HepG2 (cell line): ENCODE measurements around the gene NAA15. TPM values are rescaled to one million over a fixed set of nuclear protein-coding genes. Genes with fewer than 3 reads are reported as not detected.
A peak's percentile ranks its signal among the peaks of the same experiment; 100 is the strongest.

Experiments used
- BATF2 ChIP-seq: sonication (generic); formaldehyde crosslinking; IDR thresholded peaks from 2 replicates; pipeline ENCODE4 v1.8.0; 2022; ENCODE audit warnings: mild to moderate bottlenecking, missing genetic modification reagents, moderate library complexity
- BORCS8-MEF2B ChIP-seq: sonication (generic); formaldehyde crosslinking; IDR thresholded peaks from 2 replicates; pipeline ENCODE4 v1.8.0; 2022; ENCODE audit warnings: mild to moderate bottlenecking, missing genetic modification reagents
- ELF3 ChIP-seq: IDR thresholded peaks from 2 replicates; pipeline ENCODE4 v1.6.1; 2016; ENCODE audit warnings: missing genetic modification reagents, missing compliant biosample characterization
- KDM5B ChIP-seq: sonication (generic); formaldehyde crosslinking; IDR thresholded peaks from 2 replicates; pipeline ENCODE4 v1.4.0; 2020; ENCODE audit warnings: missing genetic modification reagents, mild to moderate bottlenecking, borderline replicate concordance
- SNAPC2 ChIP-seq: sonication (generic); formaldehyde crosslinking; IDR thresholded peaks from 2 replicates; pipeline ENCODE4 v1.8.1; 2022; ENCODE audit warnings: mild to moderate bottlenecking, missing genetic modification reagents
- SP4 ChIP-seq: sonication (generic); formaldehyde crosslinking; IDR thresholded peaks from 2 replicates; pipeline ENCODE4 v1.8.1; 2023; ENCODE audit warnings: mild to moderate bottlenecking, missing genetic modification reagents
- TEAD2 ChIP-seq: sonication (generic); formaldehyde crosslinking; IDR thresholded peaks from 2 replicates; pipeline ENCODE4 v1.9.0; 2021; ENCODE audit warnings: missing genetic modification reagents
- ZNF572 ChIP-seq: sonication (generic); formaldehyde crosslinking; IDR thresholded peaks from 2 replicates; pipeline ENCODE4 v1.5.1; 2020; ENCODE audit warnings: mild to moderate bottlenecking, missing genetic modification reagents
- ZNF781 ChIP-seq: sonication (generic); formaldehyde crosslinking; IDR thresholded peaks from 2 replicates; pipeline ENCODE4 v1.5.1; 2020; ENCODE audit warnings: borderline replicate concordance, mild to moderate bottlenecking, missing genetic modification reagents; ENCODE audit errors: not compliant biosample characterization
- ZNF788 ChIP-seq: sonication (generic); formaldehyde crosslinking; IDR thresholded peaks from 2 replicates; pipeline ENCODE4 v1.5.0; 2020; ENCODE audit warnings: mild to moderate bottlenecking, missing genetic modification reagents, borderline replicate concordance
- ZNF839 ChIP-seq: sonication (generic); formaldehyde crosslinking; IDR thresholded peaks from 2 replicates; pipeline ENCODE4 v1.4.0; 2020; ENCODE audit warnings: missing genetic modification reagents, mild to moderate bottlenecking, borderline replicate concordance
- ZNF883 ChIP-seq: sonication (generic); formaldehyde crosslinking; IDR thresholded peaks from 2 replicates; pipeline ENCODE4 v1.5.1; 2020; ENCODE audit warnings: mild to moderate bottlenecking, missing genetic modification reagents; ENCODE audit errors: not compliant biosample characterization
- polyA plus RNA-seq, 8 experiments: library from polyadenylated mRNA; depleted of rRNA in 3 of 8; stranded (reverse) in 7 of 8; unstranded in 1 of 8; fragments of >200 nt; fragmentation: Illumina TruSeq in 4 of 8; extraction: Trizol in 4 of 8; gene quantifications; 2 replicates each; pipeline versions ENCODE4 v1.2.1 to v1.2.3, GENCODE V29; 2011 to 2016; ENCODE audit warnings: low read depth in 4 of 8, missing spikeins in 1 of 8, mixed read lengths in 1 of 8; ENCODE audit not compliant: insufficient read depth in 1 of 8
- total RNA-seq, 5 experiments: library from RNA; depleted of rRNA; stranded (reverse); fragments of >200 nt; fragmentation: Illumina TruSeq; extraction: Trizol; gene quantifications; 2 replicates each; pipeline ENCODE4 v1.2.3, GENCODE V29; 2016; ENCODE audit warnings: low read depth in 1 of 5
- TF ChIP-seq, protein P1 (sequence below): sonication (generic); formaldehyde crosslinking; IDR thresholded peaks from 2 replicates; pipeline ENCODE4; 2020; ENCODE audit warnings: missing genetic modification reagents, mild to moderate bottlenecking, borderline replicate concordance
- TF ChIP-seq, protein P2 (sequence below): sonication (generic); formaldehyde crosslinking; IDR thresholded peaks from 2 replicates; pipeline ENCODE4 v1.4.0; 2020; ENCODE audit warnings: mild to moderate bottlenecking, missing genetic modification reagents
- TF ChIP-seq, protein P3 (sequence below): sonication (generic); formaldehyde crosslinking; IDR thresholded peaks from 2 replicates; pipeline ENCODE4 v1.8.1; 2023; ENCODE audit warnings: mild to moderate bottlenecking, missing genetic modification reagents

NAA15 gene
- total and polyA plus RNA-seq, 2 of the 13 experiments (the other 11 are each of a cell fraction or from before 2014, with no cell fraction given) = 6.2 to 50.2 TPM

GRCh38 chr4:139454111-139455045 is 153.1 kb downstream of the NAA15 start, which contains the start of gene RAB33B (continued):
- TF ChIP-seq, protein P1, sequence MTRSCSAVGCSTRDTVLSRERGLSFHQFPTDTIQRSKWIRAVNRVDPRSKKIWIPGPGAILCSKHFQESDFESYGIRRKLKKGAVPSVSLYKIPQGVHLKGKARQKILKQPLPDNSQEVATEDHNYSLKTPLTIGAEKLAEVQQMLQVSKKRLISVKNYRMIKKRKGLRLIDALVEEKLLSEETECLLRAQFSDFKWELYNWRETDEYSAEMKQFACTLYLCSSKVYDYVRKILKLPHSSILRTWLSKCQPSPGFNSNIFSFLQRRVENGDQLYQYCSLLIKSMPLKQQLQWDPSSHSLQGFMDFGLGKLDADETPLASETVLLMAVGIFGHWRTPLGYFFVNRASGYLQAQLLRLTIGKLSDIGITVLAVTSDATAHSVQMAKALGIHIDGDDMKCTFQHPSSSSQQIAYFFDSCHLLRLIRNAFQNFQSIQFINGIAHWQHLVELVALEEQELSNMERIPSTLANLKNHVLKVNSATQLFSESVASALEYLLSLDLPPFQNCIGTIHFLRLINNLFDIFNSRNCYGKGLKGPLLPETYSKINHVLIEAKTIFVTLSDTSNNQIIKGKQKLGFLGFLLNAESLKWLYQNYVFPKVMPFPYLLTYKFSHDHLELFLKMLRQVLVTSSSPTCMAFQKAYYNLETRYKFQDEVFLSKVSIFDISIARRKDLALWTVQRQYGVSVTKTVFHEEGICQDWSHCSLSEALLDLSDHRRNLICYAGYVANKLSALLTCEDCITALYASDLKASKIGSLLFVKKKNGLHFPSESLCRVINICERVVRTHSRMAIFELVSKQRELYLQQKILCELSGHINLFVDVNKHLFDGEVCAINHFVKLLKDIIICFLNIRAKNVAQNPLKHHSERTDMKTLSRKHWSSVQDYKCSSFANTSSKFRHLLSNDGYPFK (CRISPR knock-in tag) = 0 out of 2 replicates have a peak, but pooled peaks have one; percentile 2
- TF ChIP-seq SNAPC2 = no peak
- no peak for TF ChIP-seq ELF3
- TF ChIP-seq TEAD2 = no peak
- peak; percentile 62; the same call in 1 of the 2 replicates for TF ChIP-seq BATF2
- TF ChIP-seq ZNF839 (CRISPR knock-in tag) = 0 out of 2 replicates have a peak, but pooled peaks have one; percentile 45
- TF ChIP-seq ZNF788 (CRISPR knock-in tag) = 0 out of 2 replicates have a peak, but pooled peaks have one; percentile 5
- TF ChIP-seq KDM5B = 0 out of 2 replicates have a peak, but pooled peaks have one; percentile 11
- TF ChIP-seq, protein P2, sequence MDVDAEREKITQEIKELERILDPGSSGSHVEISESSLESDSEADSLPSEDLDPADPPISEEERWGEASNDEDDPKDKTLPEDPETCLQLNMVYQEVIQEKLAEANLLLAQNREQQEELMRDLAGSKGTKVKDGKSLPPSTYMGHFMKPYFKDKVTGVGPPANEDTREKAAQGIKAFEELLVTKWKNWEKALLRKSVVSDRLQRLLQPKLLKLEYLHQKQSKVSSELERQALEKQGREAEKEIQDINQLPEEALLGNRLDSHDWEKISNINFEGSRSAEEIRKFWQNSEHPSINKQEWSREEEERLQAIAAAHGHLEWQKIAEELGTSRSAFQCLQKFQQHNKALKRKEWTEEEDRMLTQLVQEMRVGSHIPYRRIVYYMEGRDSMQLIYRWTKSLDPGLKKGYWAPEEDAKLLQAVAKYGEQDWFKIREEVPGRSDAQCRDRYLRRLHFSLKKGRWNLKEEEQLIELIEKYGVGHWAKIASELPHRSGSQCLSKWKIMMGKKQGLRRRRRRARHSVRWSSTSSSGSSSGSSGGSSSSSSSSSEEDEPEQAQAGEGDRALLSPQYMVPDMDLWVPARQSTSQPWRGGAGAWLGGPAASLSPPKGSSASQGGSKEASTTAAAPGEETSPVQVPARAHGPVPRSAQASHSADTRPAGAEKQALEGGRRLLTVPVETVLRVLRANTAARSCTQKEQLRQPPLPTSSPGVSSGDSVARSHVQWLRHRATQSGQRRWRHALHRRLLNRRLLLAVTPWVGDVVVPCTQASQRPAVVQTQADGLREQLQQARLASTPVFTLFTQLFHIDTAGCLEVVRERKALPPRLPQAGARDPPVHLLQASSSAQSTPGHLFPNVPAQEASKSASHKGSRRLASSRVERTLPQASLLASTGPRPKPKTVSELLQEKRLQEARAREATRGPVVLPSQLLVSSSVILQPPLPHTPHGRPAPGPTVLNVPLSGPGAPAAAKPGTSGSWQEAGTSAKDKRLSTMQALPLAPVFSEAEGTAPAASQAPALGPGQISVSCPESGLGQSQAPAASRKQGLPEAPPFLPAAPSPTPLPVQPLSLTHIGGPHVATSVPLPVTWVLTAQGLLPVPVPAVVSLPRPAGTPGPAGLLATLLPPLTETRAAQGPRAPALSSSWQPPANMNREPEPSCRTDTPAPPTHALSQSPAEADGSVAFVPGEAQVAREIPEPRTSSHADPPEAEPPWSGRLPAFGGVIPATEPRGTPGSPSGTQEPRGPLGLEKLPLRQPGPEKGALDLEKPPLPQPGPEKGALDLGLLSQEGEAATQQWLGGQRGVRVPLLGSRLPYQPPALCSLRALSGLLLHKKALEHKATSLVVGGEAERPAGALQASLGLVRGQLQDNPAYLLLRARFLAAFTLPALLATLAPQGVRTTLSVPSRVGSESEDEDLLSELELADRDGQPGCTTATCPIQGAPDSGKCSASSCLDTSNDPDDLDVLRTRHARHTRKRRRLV (CRISPR knock-in tag) = 0 out of 2 replicates have a peak, but pooled peaks have one; percentile 13
- TF ChIP-seq ZNF883 = no peak
- TF ChIP-seq BORCS8-MEF2B (CRISPR knock-in tag) = 0 out of 2 replicates have a peak, but pooled peaks have one; percentile 4
- TF ChIP-seq ZNF572 = 0 out of 2 replicates have a peak, but pooled peaks have one; percentile 23
- peak; percentile 5; the same call in 1 of the 2 replicates for TF ChIP-seq SP4
- TF ChIP-seq, protein P3, sequence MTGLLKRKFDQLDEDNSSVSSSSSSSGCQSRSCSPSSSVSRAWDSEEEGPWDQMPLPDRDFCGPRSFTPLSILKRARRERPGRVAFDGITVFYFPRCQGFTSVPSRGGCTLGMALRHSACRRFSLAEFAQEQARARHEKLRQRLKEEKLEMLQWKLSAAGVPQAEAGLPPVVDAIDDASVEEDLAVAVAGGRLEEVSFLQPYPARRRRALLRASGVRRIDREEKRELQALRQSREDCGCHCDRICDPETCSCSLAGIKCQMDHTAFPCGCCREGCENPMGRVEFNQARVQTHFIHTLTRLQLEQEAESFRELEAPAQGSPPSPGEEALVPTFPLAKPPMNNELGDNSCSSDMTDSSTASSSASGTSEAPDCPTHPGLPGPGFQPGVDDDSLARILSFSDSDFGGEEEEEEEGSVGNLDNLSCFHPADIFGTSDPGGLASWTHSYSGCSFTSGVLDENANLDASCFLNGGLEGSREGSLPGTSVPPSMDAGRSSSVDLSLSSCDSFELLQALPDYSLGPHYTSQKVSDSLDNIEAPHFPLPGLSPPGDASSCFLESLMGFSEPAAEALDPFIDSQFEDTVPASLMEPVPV (CRISPR knock-in tag) = 0 out of 2 replicates have a peak, but pooled peaks have one; percentile 15
- TF ChIP-seq ZNF781 (CRISPR knock-in tag) = peak; percentile 63
